ENCODE measurements around the gene TMEM109.
A peak's percentile ranks its signal among the peaks of the same experiment; 100 is the strongest.

The TMEM109 gene

GRCh38 chr11:60912223-60912850 is 1.6 kb upstream of the TMEM109 start:
- DNase-seq: no peak

- DNase-seq: no peak
Measured at GRCh38 chr11:60912851-60913528, 968 bp upstream of the TMEM109 start.

GRCh38 chr11:60914633-60915247 is 782 bp downstream of the TMEM109 start:
- DNase-seq: peak; percentile 39

- peak; percentile 76 for DNase-seq
Measured at GRCh38 chr11:60915248-60915914, 1.4 kb downstream of the TMEM109 start.

- DNase-seq: no peak
Measured at GRCh38 chr11:60916669-60917206, 2.8 kb downstream of the TMEM109 start.

GRCh38 chr11:60917267-60917666 is 3.3 kb downstream of the TMEM109 start:
- DNase-seq: no peak

GRCh38 chr11:60918251-60918938 is 4.4 kb downstream of the TMEM109 start:
- DNase-seq: no peak

- no peak for DNase-seq
Measured at GRCh38 chr11:60918939-60919265, 4.9 kb downstream of the TMEM109 start.

- no peak for DNase-seq
Measured at GRCh38 chr11:60919320-60919719, 5.4 kb downstream of the TMEM109 start.

GRCh38 chr11:60919956-60920355 is 6.0 kb downstream of the TMEM109 start:
- DNase-seq: no peak

- no peak for DNase-seq
Measured at GRCh38 chr11:60921259-60921658, 7.3 kb downstream of the TMEM109 start.

- DNase-seq: no peak
Measured at GRCh38 chr11:60921777-60922335, 7.9 kb downstream of the TMEM109 start.

- no peak for DNase-seq
Measured at GRCh38 chr11:60922906-60923305, 8.9 kb downstream of the TMEM109 start.

- DNase-seq: no peak
Measured at GRCh38 chr11:60923326-60923725, 9.4 kb downstream of the TMEM109 start.

- DNase-seq: no peak
Measured at GRCh38 chr11:60923800-60924109, 9.8 kb downstream of the TMEM109 start.

- DNase-seq: no peak
Measured at GRCh38 chr11:60924110-60924905, 10.3 kb downstream of the TMEM109 start, which contains the start of gene TMEM132A. Gene TMEM132A, plus strand, starts transcription at chr11:60924460. Its CDS starts 174 bp downstream, at chr11:60924634.

- DNase-seq: no peak
Measured at GRCh38 chr11:60924906-60925853, 11.2 kb downstream of the TMEM109 start.

- DNase-seq: no peak
Measured at GRCh38 chr11:60925868-60926267, 11.9 kb downstream of the TMEM109 start.

- DNase-seq: no peak
Measured at GRCh38 chr11:60926500-60926899, 12.5 kb downstream of the TMEM109 start.

- no peak for DNase-seq
Measured at GRCh38 chr11:60927061-60927592, 13.2 kb downstream of the TMEM109 start.

Data from activated naive CD4-positive, alpha-beta T cell treated with Interleukin-2 at 50 U/mL for 16 hours (primary cell).